Measurements from ENCODE around the gene FOXO6.

FOXO6 gene

DNA sequence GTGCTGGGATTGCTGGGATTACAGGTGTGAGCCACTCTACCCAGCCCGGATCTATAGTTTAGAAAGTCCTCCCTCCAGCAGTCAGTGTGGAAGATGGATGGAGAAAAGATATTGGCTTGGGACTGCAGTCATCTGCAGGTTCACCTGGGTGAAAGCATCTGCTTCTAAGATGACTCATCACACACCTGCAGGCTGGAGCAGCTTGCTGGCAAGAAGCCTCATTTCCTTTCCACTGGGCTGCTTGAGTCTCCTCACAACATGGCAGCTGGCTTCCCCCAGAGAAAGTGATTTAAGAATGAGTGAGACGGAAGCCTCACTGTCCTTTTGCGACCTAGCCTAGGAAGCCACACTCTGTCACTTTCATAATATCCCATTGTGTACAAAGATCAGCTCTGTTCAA, 50.0 kb downstream of the FOXO6 start:
- no peak for DNase-seq

DNA sequence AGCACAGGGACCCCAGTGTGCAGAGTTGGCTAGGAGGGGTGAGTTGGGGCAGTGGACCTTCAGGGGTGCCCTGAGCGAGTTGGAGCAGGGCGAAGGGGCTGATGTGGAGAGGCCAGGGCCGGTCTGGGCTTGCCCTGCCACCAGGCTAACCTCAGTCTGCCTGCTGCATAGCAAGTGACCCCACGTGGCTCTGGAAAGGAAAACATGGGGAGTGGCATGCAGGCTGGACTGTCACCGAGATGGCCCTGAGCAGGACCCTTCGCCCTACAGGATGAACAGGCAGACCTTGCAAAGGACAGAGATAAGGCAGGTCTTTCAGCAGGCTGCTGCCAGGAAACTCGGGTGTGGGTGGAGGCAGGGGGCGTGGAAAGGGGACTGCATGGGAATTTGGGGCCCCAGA, 51.5 kb downstream of the FOXO6 start:
- DNase-seq = no peak

DNA sequence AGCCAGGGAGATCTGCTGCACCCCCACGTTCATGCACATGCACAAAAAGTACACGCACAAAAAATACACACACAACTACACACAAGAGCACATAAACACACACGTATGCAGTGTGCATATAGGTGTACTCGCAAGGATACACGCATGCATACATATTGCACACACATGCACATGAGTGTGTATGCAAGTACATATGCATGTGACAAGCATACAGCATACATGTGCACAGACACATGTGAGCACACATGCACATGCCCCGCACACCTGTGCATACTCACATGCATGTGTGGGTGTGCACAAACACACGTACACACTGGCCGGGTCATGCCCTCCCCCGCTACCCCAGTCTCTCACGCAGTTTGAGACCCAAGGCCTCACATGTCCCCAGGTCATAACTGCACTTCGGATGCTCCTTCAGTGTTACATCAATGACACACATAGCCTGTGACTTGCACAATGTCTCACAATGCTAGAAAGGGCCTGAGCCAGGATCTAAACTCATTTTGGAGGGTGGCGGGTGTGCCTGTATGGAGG, 52.6 kb downstream of the FOXO6 start:
- DNase-seq = no peak

DNA sequence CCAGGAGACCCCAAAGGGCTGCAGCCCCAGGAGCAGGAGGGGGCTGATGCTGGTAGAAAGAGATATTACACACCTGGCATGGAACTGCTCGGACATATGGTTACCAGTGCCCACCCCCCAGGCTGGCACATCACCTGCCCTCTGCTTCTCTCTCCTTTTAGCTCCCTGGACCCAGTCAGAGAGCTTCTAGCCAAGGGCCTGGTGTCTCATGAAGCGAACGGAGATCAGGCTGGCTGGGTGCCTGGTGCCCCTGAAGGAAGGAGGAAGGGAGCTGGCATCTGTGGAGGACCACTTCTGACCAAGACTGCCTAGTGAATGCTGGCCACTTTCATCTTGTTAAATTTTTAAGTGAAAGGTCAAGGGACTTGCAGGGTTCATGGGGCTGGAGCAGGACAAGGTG, 53.1 kb downstream of the FOXO6 start:
- DNase-seq = no peak

DNA sequence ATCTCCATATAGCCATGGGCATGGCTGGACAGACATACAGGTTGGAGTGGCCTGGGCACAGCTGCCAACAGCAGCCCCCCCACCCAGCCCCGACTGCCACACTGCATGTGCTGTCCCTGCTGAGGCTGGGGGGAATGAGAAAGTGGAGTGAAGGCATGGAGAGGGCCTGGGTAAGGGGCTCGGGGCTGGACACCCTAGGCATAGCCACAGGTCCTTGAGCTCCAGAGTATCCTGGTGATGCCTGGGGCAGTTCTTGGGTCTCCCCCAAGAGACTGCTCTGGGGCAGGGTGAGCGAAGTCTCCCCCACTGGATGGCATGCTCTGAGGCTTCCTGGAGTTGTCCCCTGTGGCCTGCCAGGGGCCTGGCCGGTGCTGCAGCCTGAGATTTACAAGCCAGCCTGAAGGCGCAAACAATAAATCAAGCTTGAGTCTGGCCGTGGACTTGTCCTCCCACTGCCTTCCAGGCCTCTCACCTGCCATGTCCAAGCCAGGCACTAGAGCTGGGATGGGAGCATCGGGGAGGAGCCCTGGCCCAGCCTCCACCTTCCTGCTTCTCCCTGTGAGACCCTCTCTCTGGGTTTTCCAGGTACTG, 53.6 kb downstream of the FOXO6 start:
- DNase-seq = no peak

DNA sequence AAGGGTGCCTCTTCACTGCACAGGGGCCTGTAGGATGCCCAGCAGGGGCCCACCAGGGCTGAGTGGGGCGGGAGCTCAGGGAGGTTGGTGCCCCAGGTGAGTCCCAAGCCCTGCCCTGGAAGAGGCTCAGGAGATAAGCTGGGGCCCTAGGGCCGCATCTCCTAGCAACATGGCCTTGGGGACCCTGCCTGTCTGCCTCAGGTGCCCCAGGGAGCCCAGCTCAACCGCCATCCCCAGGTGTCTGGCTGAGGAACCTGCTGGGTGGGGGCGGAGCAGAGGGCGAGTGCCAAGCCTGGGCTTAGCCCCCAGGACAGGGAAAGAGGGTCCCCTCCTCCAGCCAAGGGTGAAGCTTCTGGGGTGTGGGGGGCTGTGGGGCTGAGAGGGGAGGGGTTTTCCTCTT, 54.8 kb downstream of the FOXO6 start:
- DNase-seq = no peak

DNA sequence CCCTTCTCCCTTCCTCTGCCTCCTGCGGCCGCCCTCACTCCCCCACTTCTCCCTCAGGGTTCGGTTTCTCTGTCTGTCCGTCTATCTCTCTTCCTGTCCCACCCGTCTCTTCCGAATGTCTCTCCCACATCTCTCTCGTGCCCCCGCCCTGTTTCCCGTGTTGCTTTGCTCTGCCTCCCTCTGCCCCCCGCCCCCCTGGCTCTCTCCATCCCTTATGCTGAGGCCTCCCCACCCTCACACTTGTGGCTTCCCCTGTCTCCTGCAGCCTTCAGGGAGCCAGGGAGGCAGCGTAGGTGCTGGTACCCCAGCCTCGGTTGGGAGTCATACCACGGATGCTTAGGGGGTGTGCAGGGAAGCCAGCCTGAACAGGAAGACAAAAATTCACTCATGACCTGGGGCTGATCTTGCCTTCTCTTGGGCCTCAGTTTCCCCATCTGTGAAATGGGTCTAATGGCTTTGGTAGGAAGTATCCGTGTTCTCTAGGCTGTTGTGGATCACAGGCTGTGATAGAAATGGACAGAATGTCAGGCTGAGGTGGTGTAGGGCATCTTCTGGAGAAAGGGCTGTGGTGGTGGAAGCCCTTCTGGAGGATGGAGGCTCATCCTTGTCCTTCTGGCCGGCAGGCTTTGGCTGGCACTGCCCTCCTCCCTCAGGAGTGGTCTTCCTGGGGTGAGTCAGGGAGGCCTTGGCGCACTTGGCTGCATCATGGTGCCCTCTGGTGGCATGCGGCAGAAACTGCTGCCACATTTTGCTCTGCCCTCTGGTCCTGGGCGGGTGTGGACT, 55.5 kb downstream of the FOXO6 start:
- DNase-seq = peak; percentile 70

DNA sequence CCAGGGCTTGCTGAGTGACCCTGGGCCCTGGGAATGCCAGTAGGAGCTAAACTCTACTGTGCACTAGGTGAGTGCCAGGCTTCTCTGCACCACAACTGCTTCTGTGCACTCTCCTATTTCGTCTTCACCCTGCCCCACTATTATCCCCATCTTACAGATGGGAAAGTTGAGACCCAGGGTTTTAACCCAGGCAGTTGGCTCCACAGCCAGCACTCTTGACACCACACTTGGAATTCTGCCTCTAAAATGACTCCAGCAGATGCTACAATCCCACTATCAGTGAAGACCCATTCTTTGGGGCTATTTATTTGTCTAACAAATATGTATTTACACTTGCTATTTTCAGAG, 56.1 kb downstream of the FOXO6 start:
- no peak for DNase-seq

DNA sequence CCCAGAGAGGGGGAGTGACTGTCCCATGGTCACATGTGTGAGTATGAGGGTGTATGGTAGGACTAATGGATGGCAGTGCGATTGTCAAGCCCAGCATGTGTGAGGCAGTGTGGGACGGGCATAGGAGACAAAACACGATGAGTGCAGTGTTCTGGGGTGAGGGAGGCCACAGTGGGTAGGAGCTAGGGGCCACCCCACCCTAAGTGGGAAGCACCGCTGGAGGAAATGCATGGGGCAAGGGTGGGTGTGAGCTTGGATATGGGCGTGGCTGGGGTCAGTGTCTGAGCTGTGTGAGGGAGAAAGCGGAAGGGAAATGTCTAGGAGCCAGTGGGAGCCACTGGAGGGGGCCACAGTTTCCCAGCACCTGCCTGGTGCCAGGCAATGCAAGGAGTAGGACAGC, 56.5 kb downstream of the FOXO6 start:
- no peak for DNase-seq

DNA sequence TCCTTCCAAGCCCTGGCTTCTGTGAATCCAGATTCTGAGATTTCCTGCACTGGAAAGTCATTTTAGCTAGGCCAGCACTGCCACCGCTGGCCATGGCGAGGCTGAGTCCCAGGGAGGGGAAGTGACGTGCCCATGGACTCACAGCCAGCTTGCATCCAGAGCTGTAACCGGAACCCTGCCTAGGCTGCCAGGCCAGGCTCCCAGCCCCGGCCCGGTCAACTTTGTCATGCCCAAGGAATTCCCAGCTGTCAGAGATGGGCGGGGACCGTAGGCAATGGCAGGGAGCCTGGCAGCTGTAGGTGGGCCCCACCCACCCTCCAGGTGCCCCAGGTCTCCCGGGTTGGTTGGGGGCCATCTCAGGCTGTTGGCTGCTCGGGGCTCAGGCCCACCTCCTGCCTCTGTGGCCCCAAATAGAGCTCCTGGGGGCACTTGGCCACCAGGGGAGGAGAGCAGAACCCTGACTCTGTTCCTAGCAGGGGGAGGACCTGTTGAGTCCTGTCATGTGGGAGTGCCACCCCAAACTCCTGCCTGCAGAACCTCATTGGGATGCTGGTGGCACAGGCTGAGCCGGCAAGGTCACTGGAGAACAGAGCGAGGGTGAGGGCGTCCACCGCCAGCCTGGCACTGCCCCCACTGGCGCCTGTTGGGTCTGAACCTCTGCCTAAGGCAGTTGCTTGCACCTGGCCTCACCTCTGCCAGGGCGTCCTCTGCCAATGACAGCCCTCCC, 57.8 kb downstream of the FOXO6 start:
- DNase-seq = no peak

DNA sequence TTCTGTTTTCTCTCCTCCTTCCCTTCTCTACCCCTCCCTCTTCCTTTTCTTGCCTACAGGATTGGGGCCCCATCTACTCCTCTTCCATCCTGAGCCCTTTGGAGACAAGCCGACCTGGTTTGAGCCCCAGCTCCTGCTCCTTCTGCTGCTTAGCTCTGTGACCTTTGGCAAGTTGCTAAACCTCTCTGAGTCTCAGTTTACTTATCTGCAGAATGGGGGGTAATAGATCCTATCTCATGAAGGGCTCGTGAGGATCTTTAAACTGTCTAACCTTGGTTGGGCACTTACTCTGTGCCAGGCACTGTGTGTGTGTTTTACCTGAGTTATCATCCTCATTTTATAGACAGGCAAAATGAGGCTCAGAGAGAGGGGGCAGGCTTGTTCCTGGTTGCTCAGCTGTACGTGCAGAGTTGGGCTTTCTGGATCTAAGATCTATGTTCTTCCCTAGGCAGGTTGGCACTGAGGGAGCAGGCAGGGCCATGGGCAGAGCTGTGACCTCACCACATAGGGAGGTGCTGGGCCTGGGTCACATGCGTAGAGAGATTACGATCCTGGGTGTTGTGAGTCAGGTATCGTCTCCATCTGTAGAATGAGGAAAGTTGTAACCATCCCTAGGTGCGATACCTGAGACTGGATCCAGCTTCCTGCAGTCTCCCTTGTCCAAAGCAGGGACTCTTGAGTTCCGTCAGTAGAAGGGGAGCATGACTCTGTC, 58.5 kb downstream of the FOXO6 start:
- no peak for DNase-seq

DNA sequence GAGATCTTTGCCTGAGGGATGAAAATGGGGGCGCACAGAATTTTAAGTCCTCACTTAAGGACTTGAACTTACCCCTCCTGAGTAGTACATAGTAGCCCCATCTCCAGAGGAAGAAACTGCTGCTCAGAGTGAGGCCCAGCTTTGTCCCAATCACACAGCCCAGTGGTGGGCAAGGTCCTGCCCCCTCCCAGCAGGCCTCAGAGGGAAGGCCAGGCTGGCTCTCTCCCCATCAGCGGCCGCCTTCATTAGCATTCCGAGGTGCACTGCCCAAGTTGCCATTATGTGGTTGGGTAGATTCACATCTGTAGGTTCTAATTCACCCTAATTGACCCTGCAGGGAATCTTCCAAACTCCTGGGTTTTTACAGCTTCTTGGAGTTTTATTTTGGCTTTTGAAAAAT, 59.1 kb downstream of the FOXO6 start:
- no peak for DNase-seq

DNA sequence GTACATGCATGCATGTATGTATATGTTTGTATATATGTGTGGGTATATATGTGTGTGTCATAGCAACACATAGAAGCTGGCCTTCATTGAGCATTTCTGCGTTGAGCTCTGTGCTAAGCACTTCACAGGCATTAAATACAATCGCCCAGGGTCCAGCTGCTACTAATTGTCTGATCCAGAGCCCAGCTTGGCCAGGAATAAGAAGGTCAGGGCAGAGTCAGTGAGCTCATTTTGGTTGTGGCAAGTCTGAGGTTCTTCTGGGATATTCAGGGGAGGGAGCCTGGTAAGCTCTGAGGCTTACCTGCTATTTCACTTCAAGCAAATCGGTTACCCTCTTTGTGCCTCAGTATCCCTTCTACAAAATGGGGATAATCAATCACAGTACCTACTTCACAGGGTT, 59.6 kb downstream of the FOXO6 start:
- no peak for DNase-seq

DNA sequence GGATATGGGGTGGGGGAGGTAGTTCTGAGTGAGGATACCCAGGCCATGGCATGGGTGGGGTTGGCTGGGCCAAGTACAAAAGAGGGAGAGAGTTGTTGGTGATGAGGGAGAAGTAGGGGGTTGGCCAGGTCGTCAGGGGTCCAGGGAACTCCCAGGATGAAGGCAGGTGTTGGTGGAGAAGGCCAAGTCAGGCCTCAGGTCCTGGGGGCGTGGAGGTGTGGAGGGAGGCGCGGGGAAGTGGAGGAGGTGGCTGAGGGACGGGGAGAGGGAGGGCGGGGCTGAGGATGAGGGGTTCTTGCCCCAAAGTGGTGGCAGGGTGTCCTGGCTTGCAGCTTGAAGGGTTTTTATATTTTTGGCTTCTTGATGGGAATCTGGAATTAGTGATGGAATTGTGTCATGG, 61.1 kb downstream of the FOXO6 start:
- DNase-seq = no peak

DNA sequence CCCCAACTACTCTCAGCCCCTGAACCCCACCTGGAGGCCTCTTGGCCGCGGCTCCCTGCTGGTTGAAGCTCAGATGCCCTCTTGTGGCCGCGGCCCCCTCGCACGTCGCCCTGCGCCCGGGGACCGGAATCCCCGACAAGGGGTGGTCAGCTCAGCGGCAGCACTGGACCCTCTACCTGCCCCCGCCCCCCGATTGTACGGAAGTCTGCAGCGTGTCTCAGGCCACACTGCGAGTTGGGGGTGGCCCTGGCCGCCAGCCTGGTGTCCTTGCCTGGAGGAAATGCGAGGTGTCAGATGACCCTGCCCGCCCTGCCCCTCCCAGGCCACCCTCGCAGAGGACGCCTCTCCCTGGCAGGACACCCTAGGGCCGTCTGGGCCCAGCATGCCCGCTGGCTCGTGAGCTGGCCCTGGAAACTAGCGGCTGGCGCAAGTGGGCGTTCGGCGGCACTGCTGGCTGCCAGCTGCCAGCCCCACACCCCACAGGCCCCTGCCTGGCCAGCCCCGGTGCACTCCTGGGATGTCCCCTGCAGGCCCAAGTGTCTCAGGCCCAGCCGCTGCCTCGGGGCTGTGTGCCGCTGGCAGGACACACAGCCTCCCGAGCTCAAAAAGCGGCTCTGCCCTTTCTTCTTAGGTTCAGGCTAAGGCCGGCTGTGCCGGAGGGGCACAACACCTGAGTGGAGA, 62.4 kb downstream of the FOXO6 start:
- no peak for DNase-seq

DNA sequence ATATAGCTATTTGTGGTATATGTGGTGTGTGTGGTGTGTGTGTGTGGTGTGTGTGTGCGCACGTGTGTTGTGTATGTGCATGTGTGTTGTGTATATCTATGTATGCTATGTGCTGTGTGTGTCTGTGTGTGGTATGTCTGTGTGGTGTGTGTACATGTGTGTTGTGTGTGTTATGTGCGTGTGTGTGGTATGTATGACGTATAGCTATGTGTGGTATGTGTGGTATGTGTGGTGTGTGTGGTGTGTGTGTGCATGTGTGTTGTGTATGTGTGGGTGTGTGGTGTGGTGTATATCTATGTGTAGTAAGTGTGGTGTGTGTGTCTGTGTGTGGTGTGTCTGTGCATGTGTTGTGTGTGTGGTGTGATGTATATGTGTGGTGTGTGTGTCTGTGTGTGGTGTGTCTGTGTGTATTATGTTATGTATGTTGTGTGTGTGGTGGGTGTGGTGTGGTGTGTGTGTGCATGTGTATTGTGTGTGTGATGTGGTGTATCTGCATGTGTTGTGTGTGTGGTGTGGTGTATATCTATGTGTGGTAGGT, 63.4 kb downstream of the FOXO6 start:
- no peak for DNase-seq

DNA sequence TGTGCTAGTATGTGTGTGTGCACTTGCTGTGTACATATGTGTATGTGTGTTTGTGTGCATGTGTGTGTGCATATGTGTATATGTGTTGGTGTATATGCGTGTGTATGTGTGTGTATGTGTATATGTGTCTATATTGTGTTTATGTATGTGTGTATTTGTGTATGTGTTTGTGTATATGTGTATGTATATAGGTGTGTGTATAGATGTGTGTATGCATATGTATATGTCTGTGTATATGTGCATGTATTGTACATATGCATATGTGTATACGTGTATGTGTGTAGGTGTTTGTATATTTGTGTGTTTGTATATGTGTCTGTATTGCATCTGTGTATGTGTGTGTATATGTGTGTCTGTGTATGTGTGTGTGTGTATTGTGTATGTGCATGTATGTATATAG, 64.1 kb downstream of the FOXO6 start:
- DNase-seq = no peak

DNA sequence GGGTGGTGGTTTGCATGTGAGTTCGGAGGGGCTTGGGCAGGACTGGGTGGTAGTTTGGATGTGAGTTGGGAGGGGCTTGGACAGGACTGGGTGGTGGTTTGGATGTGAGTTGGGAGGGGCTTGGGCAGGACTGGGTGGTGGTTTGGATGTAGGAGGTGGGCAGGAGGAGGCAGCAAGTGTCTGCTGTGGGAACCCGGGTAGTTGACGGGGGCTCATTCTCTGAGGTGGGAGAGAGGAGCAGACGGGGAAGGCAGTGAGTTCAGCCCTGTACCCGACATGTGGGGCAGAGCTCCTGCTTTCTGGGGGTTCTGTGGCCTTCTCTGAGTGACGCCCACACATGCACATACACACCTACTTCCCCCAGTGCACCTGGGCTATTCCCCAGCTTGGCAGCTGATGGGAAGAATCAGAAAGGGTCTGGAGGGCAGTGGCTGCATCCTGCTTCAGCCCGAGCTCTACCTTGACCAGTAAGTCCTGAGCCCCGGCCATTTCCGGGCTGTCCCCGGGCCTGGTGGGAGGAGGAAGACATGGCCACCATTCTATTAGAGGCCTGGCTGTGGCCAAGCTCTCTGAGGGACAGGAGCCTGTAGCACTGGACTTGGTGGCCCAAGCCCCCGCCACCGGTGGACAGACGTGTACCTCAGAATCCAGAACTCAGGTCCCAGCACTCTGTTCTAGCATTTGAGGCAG, 65.1 kb downstream of the FOXO6 start:
- no peak for DNase-seq

DNA sequence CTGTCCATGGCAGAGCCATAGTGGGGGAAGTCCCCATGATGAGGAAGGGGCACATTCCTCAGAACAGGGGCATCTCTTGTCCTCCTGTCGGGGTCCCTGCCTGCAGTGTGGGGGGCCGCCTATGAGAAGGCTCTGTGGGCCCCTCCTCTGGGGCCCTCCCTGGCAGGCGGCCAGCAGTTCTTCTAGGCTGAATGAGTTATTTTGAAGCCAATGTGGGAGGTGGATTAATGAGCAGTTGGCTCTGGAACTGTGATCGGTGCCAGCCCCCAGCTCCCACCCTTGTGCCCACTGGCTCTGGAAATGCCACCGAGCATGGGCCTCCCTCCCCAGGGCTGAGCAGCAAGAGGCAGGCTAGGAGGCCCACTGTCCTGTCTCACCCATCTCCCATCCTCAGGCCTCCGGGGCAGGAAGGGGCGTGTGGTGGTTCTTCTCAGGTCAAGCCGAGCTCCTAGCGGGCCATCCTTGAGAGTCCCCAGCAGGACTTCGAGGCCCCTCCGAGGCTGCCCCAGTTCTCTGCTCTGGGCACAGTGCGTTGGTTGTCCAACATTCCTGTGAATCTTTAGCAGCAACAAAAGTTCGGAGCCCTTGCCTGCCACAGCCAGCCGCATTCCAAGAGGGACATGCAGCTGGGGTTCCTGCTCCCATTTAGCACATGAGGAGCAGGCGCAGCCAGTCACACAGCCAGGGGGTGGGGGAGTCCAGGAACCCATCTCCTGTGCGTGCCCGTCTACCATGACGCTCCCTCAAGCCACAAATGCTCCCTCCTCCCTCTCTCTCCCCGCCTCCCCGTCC, 66.1 kb downstream of the FOXO6 start:
- DNase-seq = no peak

DNA sequence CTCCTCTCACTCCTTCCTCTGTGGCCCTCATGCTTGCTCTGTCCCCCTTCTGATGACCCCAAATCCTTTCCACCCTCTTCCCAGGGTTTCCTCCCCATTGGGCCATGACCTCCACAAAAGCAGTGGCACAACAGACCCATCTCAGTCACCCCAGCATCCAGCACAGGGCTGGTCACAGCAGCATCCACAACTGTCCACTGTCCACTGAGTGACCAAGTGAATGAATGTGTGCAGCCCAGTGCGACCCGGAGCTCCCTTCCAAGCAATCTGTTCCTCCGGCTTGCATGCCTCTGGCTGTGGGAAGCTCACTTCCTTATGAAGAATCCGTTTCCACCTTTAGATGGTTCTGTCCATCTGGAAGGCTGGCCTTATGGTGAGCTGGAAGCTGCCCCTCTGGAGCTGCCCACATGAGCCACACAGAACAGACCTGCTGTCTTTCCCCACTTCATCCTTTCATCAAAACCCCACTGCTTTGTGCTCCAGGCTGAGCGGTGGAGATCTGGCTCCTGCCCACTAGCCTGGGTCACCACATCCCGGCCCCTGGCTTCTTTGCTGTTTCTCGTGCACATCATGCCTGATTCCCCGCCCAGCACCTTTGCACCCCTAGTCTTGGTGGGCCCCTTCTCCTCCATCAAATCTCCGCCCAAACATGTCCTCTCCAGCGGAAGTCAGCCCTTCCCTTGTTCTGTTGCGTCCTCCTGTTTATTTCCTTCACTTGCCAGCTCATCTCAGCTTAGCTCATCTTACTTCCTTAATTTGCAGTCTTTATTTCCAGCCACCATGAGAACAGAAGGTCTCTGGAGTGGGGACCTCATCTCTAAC, 66.9 kb downstream of the FOXO6 start:
- DNase-seq = no peak
